Trophoblast cell (in vitro differentiated cells and primary cell): Measurements from ENCODE around the gene DUS2.

Source experiments
- DNase-seq, 2 donors: peaks; one replicate each; pipeline ENCODE4 v3.0.0-alpha.2; 2016
- H2AFZ ChIP-seq: 2 replicates; pipeline ENCODE4 v1.6.1; 2013; ENCODE audit warnings: low read length, moderate library complexity, mild to moderate bottlenecking; ENCODE audit not compliant: insufficient read depth, poor library complexity
- H2AK5ac ChIP-seq: 2 replicates; pipeline ENCODE4 v1.6.1; 2013; ENCODE audit warnings: mild to moderate bottlenecking, low read length
- H2BK120ac ChIP-seq: 2 replicates; pipeline ENCODE4 v1.6.1; 2013; ENCODE audit warnings: low read length, mild to moderate bottlenecking, moderate library complexity; ENCODE audit not compliant: insufficient read depth, poor library complexity
- H2BK12ac ChIP-seq: 2 replicates; pipeline ENCODE4 v1.6.1; 2013; ENCODE audit warnings: mild to moderate bottlenecking, low read length, moderate library complexity
- H2BK5ac ChIP-seq: 2 replicates; pipeline ENCODE4 v1.6.1; 2013; ENCODE audit warnings: low read length, low read depth, moderate library complexity, mild to moderate bottlenecking; ENCODE audit not compliant: poor library complexity
- H3K14ac ChIP-seq: 2 replicates; pipeline ENCODE4 v1.6.1; 2013; ENCODE audit warnings: mild to moderate bottlenecking, low read length
- H3K18ac ChIP-seq: 2 replicates; pipeline ENCODE4 v1.6.1; 2013; ENCODE audit warnings: mild to moderate bottlenecking, low read length
- H3K23ac ChIP-seq: 2 replicates; pipeline ENCODE4 v1.6.1; 2013; ENCODE audit warnings: low read length
- H3K27ac ChIP-seq: 2 replicates; pipeline ENCODE4 v1.5.1; 2013; ENCODE audit warnings: low read depth, mild to moderate bottlenecking, inconsistent platforms, low read length, moderate library complexity
- H3K27me3 ChIP-seq: 2 replicates; pipeline ENCODE4 v1.6.1; 2013; ENCODE audit warnings: inconsistent platforms, mild to moderate bottlenecking, low read length, moderate library complexity; ENCODE audit not compliant: insufficient read depth
- H3K36me3 ChIP-seq, 2 experiments: 1 replicate in 1 of 2; 2 replicates in 1 of 2; pipeline ENCODE4 v1.6.1; 2013; ENCODE audit warnings: low read length in 2 of 2, mild to moderate bottlenecking in 2 of 2, moderate library complexity in 1 of 2; ENCODE audit not compliant: insufficient read depth in 2 of 2, control insufficient read depth in 1 of 2
- H3K4ac ChIP-seq: 2 replicates; pipeline ENCODE4 v1.6.1; 2013; ENCODE audit warnings: low read depth, mild to moderate bottlenecking, low read length, moderate library complexity
- H3K4me1 ChIP-seq, 2 experiments: 1 replicate in 1 of 2; 2 replicates in 1 of 2; pipeline ENCODE4 v1.6.1; 2013; ENCODE audit warnings: low read length in 2 of 2, mild to moderate bottlenecking in 2 of 2, moderate library complexity in 1 of 2; ENCODE audit not compliant: insufficient read depth in 2 of 2, control insufficient read depth in 1 of 2
- H3K4me2 ChIP-seq: 2 replicates; pipeline ENCODE4 v1.6.1; 2013; ENCODE audit warnings: inconsistent platforms, mild to moderate bottlenecking, low read length, moderate library complexity
- H3K4me3 ChIP-seq: 2 replicates; pipeline ENCODE4 v1.5.1; 2013; ENCODE audit warnings: mild to moderate bottlenecking, low read depth, low read length, inconsistent platforms
- H3K79me1 ChIP-seq: one replicate; pipeline ENCODE4 v1.6.1; 2013; ENCODE audit warnings: low read length
- H3K79me2 ChIP-seq: 2 replicates; pipeline ENCODE4 v1.6.1; 2013; ENCODE audit warnings: low read length, mild to moderate bottlenecking; ENCODE audit not compliant: control insufficient read depth, insufficient read depth, poor library complexity
- H3K9ac ChIP-seq: 2 replicates; pipeline ENCODE4 v1.6.1; 2013; ENCODE audit warnings: mild to moderate bottlenecking, low read length
- H3K9me3 ChIP-seq: 2 replicates; pipeline ENCODE4 v1.6.1; 2013; ENCODE audit warnings: low read depth, mild to moderate bottlenecking, control low read depth, inconsistent platforms, low read length; ENCODE audit not compliant: insufficient read depth
- H4K12ac ChIP-seq: 2 replicates; pipeline ENCODE4 v1.6.1; 2013; ENCODE audit warnings: low read depth, mild to moderate bottlenecking, low read length, moderate library complexity
- H4K8ac ChIP-seq: 2 replicates; pipeline ENCODE4 v1.6.1; 2013; ENCODE audit warnings: low read depth, mild to moderate bottlenecking, low read length, moderate library complexity
- H4K91ac ChIP-seq: one replicate; pipeline ENCODE4 v1.6.1; 2013; ENCODE audit warnings: low read depth, mild to moderate bottlenecking, low read length, moderate library complexity
- WGBS: extraction: QIAGEN DNeasy Blood & Tissue Kit; methylation state at CpG from one replicate; pipeline ENCODE4 v1.1.7; 2013; ENCODE audit warnings: missing lambda C conversion rate; ENCODE audit not compliant: insufficient read length, insufficient coverage; ENCODE audit errors: extremely low coverage; 5-methylcytosine and 5-hydroxymethylcytosine counted together

Gene DUS2

GRCh38 chr16:68085259-68086071 is 62.4 kb downstream of the DUS2 start, which contains the start of gene NFATC3:
Gene NFATC3, plus strand, starts transcription at chr16:68085370. Its CDS starts 312 bp downstream, at chr16:68085682.
- peak within 1 kb of the TSS; percentile 98 for H4K12ac ChIP-seq
- H3K79me2 ChIP-seq = peaks cover 10% of the 10 kb centered on the region
- H3K9ac ChIP-seq = peak within 1 kb of the TSS; percentile 68
- peak within 1 kb of the TSS; percentile 16 for H2AK5ac ChIP-seq
- H3K9me3 ChIP-seq = peaks cover 2% of the 10 kb centered on the region
- peak within 1 kb of the TSS; percentile 54 for H2BK120ac ChIP-seq
- no CpG with 5 or more reads among the region's 104 CpGs for WGBS
- peak within 1 kb of the TSS; percentile 84 for H3K14ac ChIP-seq
- H3K4ac ChIP-seq = peak within 1 kb of the TSS; percentile 71
- peak within 1 kb of the TSS; percentile 90 for H4K8ac ChIP-seq
- peaks cover 4 to 14% of the 10 kb centered on the region in 2 experiments for H3K4me1 ChIP-seq
- H4K91ac ChIP-seq = peak within 1 kb of the TSS; percentile 88
- peak within 1 kb of the TSS; percentile 85 for H2AFZ ChIP-seq
- H3K27me3 ChIP-seq = no peaks in the 10 kb centered on the region
- DNase-seq = peak; percentile 97
- no peak within 1 kb of the TSS for H3K23ac ChIP-seq
- H3K36me3 ChIP-seq = no peaks in the 10 kb centered on the region
- H3K4me3 ChIP-seq = peak within 1 kb of the TSS; percentile 89
- peak within 1 kb of the TSS; percentile 90 for H3K4me2 ChIP-seq
- peak within 1 kb of the TSS; percentile 62 for H2BK5ac ChIP-seq
- peak within 1 kb of the TSS; percentile 80 for H3K27ac ChIP-seq
- H3K18ac ChIP-seq = peak within 1 kb of the TSS; percentile 83
- peak within 1 kb of the TSS; percentile 2 for H2BK12ac ChIP-seq
- H3K79me1 ChIP-seq = peaks cover 19% of the 10 kb centered on the region

- Histone ChIP-seq H2BK12ac (no peak overlapping the region), H3K9me3 (peaks cover 2% of the 10 kb centered on the region), H4K12ac (no peak overlapping the region), H3K4me2 (peak overlapping the region; percentile 90), H3K27me3 (no peaks in the 10 kb centered on the region), H3K14ac (no peak overlapping the region), H2AK5ac (no peak overlapping the region), H2AFZ (no peak overlapping the region), H3K79me1 (peaks cover 19% of the 10 kb centered on the region), H3K18ac (no peak overlapping the region), H3K4me1 (peaks cover 4 to 14% of the 10 kb centered on the region in 2 experiments), H4K8ac (no peak overlapping the region), H3K27ac (no peak overlapping the region), H3K4me3 (no peak overlapping the region), H3K79me2 (peaks cover 10% of the 10 kb centered on the region), H3K4ac (no peak overlapping the region), H3K9ac (no peak overlapping the region), H2BK120ac (no peak overlapping the region), H3K23ac (no peak overlapping the region), H2BK5ac (no peak overlapping the region), H3K36me3 (no peaks in the 10 kb centered on the region), H4K91ac (no peak overlapping the region)
- DNase-seq = peak in 1 of 2 donors; percentile 30
- WGBS = no CpG with 5 or more reads among the region's 6 CpGs
Observed at GRCh38 chr16:68086336-68086841, 63.3 kb downstream of the DUS2 start.

GRCh38 chr16:68086860-68087268 is 63.8 kb downstream of the DUS2 start:
- Histone ChIP-seq H3K9me3 (peaks cover 2% of the 10 kb centered on the region), H3K4me3 (no peak overlapping the region), H3K4ac (no peak overlapping the region), H2BK120ac (no peak overlapping the region), H3K23ac (no peak overlapping the region), H3K79me2 (peaks cover 10% of the 10 kb centered on the region), H3K79me1 (peaks cover 19% of the 10 kb centered on the region), H2AFZ (no peak overlapping the region), H2BK12ac (no peak overlapping the region), H3K27ac (no peak overlapping the region), H2AK5ac (no peak overlapping the region), H3K9ac (no peak overlapping the region), H2BK5ac (no peak overlapping the region), H3K18ac (no peak overlapping the region), H3K14ac (no peak overlapping the region), H4K12ac (no peak overlapping the region), H3K4me1 (peaks cover 4 to 14% of the 10 kb centered on the region in 2 experiments), H3K4me2 (peak overlapping the region; percentile 90), H4K91ac (no peak overlapping the region), H4K8ac (no peak overlapping the region), H3K36me3 (no peaks in the 10 kb centered on the region), H3K27me3 (no peaks in the 10 kb centered on the region)
- no peak for DNase-seq
- WGBS = no CpG with 5 or more reads among the region's 6 CpGs

- WGBS = no CpG with 5 or more reads among the region's 2 CpGs
- Histone ChIP-seq H2BK5ac (no peak overlapping the region), H3K4ac (no peak overlapping the region), H3K4me2 (no peak overlapping the region), H3K27ac (no peak overlapping the region), H4K91ac (no peak overlapping the region), H3K36me3 (no peaks in the 10 kb centered on the region), H3K79me1 (peaks cover 19% of the 10 kb centered on the region), H3K79me2 (peaks cover 10% of the 10 kb centered on the region), H3K9me3 (peaks cover 2% of the 10 kb centered on the region), H2BK120ac (no peak overlapping the region), H3K18ac (no peak overlapping the region), H4K12ac (no peak overlapping the region), H3K23ac (no peak overlapping the region), H2BK12ac (no peak overlapping the region), H3K27me3 (no peaks in the 10 kb centered on the region), H2AK5ac (no peak overlapping the region), H4K8ac (no peak overlapping the region), H3K14ac (no peak overlapping the region), H3K4me3 (no peak overlapping the region), H2AFZ (no peak overlapping the region), H3K4me1 (peaks cover 4 to 14% of the 10 kb centered on the region in 2 experiments), H3K9ac (no peak overlapping the region)
- no peak for DNase-seq
Observed at GRCh38 chr16:68087688-68088087, 64.6 kb downstream of the DUS2 start.
